ENCODE results near the gene TRIM17.

Gene TRIM17

DNA sequence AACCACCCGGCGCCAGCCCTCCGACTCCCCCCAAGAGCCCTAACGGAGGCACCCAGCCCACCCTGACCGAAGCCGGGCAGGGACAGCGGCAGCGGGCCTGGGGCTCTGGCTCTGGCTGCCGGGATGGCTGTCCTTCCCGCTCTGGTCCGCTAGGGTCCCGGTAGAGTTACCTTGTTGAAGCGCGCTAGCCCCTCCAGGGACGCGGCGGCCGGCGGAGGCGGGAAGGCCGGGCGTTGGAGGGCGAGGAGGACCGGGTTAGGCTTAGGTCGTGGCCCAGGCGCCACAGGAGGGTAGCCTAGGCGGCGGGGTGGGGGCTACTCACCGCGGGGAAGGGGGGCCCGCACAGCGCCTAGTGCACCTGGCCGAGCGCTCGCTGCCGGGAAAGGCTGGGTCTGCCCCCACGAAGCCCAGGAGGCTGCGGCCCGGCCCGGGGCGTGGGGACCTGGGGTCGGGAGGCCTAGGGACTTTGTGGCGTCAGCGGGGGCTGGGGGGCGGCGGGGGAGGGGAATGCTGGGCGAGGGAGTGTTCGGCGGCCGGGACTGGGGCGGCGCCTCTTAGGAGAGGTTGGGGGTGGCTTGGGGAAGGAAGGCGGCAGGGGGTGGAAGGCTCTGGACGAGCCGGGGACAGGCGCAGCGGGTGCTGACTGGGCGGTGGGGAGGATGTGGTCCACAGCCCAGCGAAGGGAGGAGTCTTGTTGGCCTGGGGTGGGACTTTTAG, at the start of gene TRIM17:
Gene TRIM17, minus strand, starts transcription at position 645 of the 717 bp plus-strand sequence. CDS start 1,789 bp downstream, outside the sequence.
- DNase-seq, result no peak

DNA sequence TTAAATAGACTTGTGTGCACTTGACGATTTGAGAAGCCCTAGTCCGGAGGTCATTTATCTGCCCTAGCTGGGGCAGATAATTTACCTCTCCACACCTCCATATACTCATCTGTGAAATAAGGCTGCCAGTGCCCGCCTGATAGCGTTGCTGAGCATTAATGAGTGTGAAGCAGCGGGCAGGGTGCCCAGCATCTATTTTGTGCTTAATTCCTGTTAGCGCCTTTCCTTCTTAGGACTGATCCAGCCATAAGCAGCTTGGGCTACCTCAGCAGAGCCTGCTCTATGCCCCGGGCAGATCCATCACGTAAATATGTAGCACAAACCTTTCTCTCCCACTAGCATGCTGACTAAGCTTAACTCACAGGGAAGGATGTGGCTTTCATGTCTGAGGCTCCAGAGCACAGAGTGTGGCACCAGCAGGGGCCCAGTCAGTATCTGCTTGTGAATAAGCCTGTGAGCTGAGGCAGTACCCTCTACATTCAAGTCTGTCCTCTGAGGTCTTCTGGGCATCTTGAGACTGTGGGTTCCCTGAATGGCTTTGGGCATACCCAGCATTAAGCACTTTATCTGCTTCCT, 49.0 kb upstream of the TRIM17 start:
- no peak for DNase-seq

- DNase-seq, result no peak
Observed at GRCh38 chr1:228465141-228465540, 48.5 kb upstream of the TRIM17 start.

DNA sequence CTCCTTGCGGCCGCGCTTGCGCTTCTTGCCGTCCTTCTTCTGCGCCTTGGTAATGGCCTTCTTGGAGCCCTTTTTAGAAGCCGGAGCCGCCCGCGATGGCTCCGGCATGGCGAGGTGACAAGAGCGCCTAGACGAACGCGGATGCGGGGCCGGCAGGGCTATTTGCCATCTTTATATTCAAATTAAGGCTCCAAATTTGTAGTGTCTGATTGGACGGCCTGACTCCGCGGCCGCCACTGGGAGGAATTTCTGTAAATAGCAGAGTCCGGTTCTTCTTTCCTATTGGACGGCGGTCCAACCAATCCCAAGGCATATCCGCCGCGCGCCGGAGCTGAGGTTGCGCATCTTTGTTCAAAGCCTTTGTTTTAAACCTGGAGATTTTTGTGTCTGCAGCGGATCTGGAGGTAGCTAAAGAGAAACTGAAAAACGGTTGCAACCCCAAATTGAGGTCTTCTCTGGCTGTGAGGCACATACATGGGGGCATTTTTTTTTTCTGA, 47.9 kb upstream of the TRIM17 start:
- DNase-seq, result peak; percentile 71

- DNase-seq, result peak; percentile 62
Observed at GRCh38 chr1:228463559-228464455, 47.1 kb upstream of the TRIM17 start.

- no peak for DNase-seq
Observed at GRCh38 chr1:228463009-228463558, 46.4 kb upstream of the TRIM17 start.

- no peak for DNase-seq
Observed at GRCh38 chr1:228462560-228462959, 45.9 kb upstream of the TRIM17 start.

DNA sequence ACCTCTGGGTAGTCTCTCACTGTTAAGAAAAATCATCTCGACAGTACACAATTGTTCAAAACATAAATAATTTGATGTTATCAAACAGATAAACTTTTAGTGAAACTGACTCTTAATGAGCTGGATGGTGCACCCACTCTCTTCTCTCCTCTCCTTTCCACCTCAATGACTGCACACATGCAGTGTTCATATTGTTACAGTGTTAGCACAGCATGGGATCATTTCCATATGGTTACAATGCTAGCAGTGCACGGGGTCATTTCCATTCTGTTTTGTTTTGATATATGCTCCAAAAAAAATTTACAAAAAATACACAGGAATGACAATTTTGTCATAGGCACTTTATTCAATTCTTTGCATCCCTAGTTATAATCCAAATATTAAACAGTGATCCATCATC, 44.2 kb upstream of the TRIM17 start:
- DNase-seq, result no peak

- DNase-seq, result peak; percentile 75
Observed at GRCh38 chr1:228459091-228459993, 42.7 kb upstream of the TRIM17 start.

- DNase-seq, result peak; percentile 96
Observed at GRCh38 chr1:228457396-228458176, 40.9 kb upstream of the TRIM17 start.

DNA sequence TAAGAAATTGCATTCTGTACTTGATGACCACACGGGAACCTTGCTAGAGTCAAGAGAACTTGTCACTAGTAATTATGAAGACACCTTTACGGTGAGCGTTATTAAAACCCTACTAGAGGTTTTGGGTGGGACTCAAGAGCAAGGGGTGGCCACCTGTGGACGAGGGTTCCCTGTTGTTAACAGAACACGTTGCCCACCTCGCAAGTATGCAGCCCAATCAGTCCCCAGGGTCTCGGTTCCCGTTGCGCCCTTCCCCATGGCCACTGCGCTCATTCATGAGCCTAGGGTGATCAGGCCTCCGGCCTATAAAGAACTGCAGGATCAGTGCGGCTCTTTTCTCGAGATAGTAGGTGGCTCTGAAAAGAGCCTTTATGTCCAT, 40.3 kb upstream of the TRIM17 start:
- no peak for DNase-seq

DNA sequence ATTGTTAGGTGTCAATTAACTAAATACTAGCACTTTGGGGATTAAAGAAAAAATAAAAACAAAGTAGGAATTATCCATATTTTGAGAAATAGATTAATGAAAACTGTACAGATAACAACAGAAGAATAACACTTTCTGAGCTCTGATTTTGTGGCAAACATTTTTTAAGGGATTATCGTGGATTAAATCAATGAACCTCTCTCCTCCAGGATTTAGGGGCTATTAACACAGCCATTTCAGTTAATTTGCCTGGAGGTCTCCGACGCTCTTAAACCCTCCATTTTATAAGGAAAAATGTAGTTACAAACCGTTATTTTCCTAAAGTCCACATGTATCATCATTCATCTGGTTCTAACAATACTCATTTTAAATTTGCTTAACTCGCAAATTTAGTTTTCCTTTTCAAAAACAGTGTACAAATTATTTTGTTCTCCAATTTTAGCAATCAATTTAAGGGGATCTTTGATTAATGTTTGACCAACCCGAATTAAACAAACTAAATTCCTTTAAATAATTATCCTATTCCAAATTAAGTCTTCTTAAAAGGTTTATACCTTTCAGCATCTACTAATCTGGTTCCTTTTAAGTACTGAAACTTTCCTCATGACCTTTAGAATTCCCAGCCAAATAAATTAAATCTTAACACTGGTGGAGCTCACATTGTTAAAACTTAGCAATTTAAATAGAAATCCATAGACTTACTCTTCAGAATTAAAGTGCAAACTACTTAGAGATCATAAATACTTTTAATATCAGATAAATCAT, 39.8 kb upstream of the TRIM17 start:
- no peak for DNase-seq

- no peak for DNase-seq
Observed at GRCh38 chr1:228455715-228456114, 39.1 kb upstream of the TRIM17 start.

DNA sequence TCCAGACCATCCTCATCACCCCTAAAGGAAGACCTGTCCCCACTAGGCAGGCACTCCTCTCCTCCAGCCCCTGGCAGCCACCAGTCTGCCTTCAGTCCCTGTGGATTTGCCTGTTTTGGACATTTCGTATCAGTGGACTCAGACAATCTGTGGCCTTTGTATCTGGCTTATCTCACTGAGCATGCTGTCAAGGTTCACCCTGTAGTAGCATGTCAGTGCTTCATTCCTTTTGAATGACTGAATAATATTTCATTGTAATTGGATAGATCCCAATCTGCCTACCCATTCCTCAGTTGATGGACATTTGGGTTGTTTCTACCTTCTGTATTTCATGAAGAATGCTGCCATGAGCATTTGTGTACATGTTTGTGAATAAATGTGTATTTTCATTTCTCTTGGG, 37.6 kb upstream of the TRIM17 start:
- no peak for DNase-seq

GRCh38 chr1:228453614-228454013, 37.0 kb upstream of the TRIM17 start:
- DNase-seq, result no peak

DNA sequence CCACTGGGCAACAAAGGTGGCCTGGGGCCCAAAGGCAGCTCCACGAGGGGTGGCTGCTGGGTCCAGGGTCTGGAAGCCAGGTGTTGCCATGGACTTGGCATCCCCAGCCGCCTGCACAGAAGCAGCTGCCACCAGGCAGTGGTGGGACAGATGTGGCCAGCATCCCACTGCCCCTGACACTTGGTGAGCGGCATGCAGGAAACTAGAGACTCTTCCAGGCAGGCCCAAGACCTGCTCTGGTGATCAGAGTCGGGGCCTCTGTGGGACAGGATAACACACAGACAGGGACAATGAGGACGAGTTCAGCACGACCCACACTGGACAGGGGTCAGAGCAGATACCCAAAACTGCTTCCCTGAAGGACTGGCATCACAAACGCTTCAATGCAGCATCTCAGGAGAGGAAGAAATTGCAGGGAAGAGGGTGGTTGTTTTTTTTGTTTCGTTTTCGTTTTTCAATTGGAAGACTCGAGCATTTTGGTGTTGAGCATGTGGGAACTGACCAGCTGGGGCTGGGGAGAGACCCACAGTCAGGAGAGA, 36.4 kb upstream of the TRIM17 start:
- no peak for DNase-seq

DNA sequence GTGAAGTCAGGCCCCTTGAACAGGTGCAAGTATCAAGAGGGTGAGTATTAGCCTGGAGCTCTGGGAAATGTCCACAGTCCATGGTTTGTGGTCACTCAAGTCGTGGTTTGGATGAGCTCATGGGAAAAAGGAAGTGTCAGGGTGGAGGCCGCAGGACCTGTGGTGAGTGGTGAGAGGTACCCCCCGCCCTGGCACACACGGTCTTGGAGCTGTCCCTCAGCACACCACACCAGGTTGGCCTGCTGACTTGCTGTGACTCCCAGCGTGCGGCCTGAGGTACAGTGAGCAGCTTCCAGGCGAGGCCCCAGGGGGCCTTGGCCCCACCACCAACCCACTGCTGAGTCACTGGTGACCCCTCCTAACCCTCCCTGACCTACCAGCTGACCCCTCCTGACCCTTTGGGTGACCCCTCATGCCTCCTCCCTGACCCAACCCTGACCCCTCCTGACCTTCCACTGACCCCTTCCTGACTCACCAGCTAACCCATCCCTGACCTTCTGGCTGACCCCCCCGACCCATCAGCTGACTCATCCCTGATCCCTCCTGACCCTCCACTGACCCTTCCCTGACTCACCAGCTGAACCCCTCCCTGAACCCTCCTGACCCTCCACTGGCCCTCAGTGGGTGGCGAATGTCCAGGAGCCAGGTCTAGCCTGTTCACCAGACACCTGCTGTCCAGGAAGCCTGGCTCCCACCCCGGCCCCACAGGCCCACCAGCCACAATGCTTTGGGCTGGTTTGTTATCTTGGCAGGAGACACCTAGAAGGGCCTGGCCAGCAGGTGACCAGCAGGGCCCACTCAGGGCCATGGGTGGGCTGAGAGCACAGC, 35.7 kb upstream of the TRIM17 start:
- DNase-seq, result peak; percentile 30

DNA sequence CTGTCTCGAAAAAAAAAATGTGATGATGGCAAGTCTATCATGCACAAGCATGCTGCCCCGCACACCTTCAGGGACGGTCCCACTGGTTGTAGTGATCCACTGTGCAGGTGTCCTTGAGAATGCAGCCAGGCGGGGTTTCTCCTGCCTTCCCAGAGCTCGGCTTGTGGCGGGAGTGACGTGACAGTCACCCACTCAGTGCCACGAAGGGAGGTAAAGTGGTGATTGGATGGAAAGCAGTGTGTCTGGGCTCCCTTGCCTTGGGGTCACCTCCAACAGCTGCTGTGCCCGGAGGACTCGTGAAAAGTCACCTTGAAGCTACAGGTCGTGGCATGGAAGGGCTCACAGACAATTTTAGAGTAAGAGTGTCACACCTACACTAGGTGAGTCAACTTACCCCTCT, 33.5 kb upstream of the TRIM17 start:
- no peak for DNase-seq

DNA sequence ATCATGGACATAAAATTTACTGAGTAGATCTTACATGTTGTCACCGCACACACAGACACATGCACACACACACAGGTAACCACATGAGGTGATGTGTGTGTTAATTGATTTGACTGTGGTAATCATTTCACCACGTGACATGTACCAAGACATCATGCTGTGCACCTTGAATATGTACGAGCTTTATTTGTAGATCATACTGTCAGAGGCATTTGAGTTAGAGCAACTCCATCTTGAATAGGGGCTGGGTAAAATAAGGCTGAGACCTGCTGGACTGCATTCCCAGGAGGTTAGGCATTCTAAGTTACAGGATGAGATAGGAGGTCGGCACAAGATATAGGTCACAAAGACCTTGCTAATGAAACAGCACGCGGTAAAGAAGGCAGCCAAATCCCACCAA, 31.7 kb upstream of the TRIM17 start:
- DNase-seq, result no peak
